Measurements from ENCODE around the gene NAA80.

The NAA80 gene

DNA sequence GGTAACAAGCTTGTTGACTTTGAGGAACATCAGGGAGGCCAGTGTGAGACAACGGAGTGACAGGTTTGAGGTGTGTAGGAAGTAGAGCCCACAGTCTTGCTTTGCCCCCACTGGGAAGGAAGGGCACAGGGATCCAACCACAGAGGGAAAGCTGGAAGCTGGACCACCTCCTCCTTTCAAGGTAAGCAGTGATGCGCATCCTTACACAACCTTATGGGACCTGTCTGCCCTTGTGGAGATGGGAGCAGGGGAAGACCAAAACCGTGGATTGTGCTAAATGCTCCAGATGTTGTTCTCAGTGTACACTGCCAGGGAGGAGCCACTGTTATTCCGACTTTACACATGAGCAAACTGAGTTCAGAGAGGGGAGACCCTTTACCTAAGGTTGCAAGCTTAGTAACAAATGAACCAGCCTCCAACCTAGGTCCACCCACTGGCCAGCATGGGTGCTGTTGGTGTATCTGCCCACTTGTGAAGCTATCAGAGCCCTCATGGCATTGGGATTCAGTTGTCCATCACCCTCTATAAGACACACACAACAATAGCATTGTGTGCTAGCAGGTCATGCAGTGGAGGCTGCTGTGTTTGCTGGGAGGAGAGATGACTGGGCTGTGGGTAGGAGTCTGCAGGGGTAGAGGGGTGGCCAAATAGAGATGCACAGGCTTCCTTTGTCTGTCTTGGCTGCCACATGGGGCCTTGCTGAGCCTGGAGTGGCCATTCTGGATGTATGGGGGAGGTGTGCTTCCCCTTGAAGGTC lies 20.9 kb downstream of the NAA80 start:
- no peak for DNase-seq (ENCODE audit: low read depth)
- H3K4me3 ChIP-seq (replicated peaks; ENCODE audit: low read depth, low read length) = no peak overlapping the region
- TF ChIP-seq CTCF (IDR thresholded peaks at IDR 0.05; ENCODE audit: low read length, missing control alignments) = no peak

DNA sequence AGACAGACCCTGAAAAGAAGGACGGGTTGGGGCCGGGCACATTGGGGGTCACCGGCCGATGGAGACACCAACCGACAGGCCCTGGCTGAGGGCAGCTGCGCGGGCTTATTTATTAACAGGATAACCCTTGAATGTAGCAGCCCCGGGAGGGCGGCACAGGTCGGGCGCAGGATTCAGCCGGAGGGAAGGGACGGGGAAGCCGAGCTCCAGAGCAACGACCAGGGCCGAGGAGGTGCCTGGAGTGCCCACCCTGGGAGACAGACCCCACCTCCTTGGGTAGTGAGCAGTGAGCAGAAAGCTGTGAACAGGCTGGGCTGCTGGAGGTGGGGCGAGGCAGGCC lies 22.5 kb downstream of the NAA80 start:
- DNase-seq (ENCODE audit: low read depth) = no peak
- H3K4me3 ChIP-seq (replicated peaks; ENCODE audit: low read depth, low read length) = no peak overlapping the region
- no peak for TF ChIP-seq CTCF (IDR thresholded peaks at IDR 0.05; ENCODE audit: low read length, missing control alignments)

DNA sequence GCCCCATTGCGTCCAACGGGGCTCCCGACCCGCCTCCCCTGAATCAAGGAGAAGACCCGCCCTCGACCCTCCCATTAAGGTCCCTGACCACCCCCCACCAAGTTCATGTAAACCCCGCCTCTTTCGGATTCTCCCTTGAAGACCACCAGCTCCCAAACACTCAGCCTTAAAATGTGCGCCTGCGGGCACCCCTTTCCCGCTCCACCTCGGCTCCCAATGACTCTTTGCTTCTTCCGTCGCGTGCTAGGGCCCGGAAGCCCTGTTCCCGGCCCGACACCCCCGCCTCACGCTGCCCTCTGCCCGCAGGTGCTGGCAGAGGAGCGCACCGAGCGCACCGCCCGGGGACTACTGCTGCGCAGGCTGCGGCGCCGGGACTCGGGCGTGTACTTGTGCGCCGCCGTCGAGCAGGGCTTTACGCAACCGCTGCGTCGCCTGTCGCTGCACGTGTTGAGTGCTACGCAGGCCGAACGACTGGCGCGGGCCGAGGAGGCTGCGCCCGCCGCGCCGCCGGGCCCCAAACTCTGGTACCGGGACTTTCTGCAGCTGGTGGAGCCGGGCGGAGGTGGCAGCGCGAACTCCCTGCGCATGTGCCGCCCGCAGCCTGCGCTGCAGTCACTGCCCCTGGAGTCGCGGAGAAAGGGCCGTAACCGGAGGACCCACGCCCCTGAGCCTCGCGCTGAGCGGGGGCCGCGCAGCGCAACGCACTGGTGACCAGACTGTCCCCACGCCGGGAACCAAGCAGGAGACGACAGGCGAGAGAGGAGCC lies 23.0 kb downstream of the NAA80 start:
- TF ChIP-seq CTCF (IDR thresholded peaks at IDR 0.05; ENCODE audit: low read length, missing control alignments) = no peak
- no peak overlapping the region for H3K4me3 ChIP-seq (replicated peaks; ENCODE audit: low read depth, low read length)
- no peak for DNase-seq (ENCODE audit: low read depth)

GRCh38 chr3:50275141-50275995 lies 23.8 kb downstream of the NAA80 start:
- TF ChIP-seq CTCF (IDR thresholded peaks at IDR 0.05; ENCODE audit: low read length, missing control alignments) = no peak
- H3K4me3 ChIP-seq (replicated peaks; ENCODE audit: low read depth, low read length) = no peak overlapping the region
- DNase-seq (ENCODE audit: low read depth) = no peak

DNA sequence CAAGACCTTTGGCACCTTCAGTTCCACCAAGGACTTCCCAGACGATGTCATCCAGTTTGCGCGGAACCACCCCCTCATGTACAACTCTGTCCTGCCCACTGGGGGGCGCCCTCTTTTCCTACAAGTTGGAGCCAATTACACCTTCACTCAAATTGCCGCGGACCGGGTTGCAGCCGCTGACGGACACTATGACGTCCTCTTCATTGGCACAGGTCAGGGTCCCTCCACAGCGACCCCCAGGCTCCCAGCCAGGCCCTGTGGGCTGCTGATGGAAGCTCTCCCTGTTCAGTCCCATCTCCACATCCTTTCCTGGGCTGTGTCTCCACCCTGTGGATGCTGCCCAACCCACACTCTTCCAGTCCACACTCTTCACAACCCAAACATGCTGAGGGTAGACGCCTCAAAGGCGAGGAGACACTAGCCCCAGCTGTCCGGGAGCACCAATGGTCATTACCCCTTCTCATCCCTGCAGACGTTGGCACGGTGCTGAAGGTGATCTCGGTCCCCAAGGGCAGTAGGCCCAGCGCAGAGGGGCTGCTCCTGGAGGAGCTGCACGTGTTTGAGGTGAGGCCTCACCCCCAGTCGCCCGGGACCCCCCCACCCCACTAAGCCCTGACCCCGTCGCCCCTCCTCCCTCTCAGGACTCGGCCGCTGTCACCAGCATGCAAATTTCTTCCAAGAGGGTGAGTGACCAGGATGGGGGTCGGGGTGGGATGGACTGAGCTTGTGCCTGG lies 24.7 kb downstream of the NAA80 start:
- no peak overlapping the region for H3K4me3 ChIP-seq (replicated peaks; ENCODE audit: low read depth, low read length)
- DNase-seq (ENCODE audit: low read depth) = peak; percentile 65
- TF ChIP-seq CTCF (IDR thresholded peaks at IDR 0.05; ENCODE audit: low read length, missing control alignments) = peak; percentile 62

DNA sequence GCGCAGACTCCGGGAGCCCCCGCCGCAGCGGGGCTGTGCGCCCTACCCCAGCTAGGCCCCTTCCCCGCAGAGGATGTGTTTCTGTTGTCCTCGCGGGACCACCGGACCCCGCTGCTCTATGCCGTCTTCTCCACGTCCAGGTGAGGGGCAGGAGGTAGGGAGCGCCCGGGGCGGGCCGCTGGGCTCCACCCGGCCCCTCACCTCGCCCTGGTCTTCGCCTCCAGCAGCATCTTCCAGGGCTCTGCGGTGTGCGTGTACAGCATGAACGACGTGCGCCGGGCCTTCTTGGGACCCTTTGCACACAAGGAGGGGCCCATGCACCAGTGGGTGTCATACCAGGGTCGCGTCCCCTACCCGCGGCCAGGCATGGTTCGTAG lies 25.5 kb downstream of the NAA80 start:
- no peak for TF ChIP-seq CTCF (IDR thresholded peaks at IDR 0.05; ENCODE audit: low read length, missing control alignments)
- no peak overlapping the region for H3K4me3 ChIP-seq (replicated peaks; ENCODE audit: low read depth, low read length)
- no peak for DNase-seq (ENCODE audit: low read depth)
